ENCODE data around the gene UCKL1. TPM values are rescaled to one million over a fixed set of nuclear protein-coding genes. Genes with fewer than 3 reads are reported as not detected.
A peak's percentile ranks its signal among the peaks of the same experiment; 100 is the strongest.

The UCKL1 gene
- total RNA-seq, 1 donor from 2014 or later, result 31.5 TPM

- H3K9me3 ChIP-seq, result no peaks in the 10 kb centered on the region
- H3K4me1 ChIP-seq, result peaks cover 70% of the 10 kb centered on the region
- DNase-seq (peak; percentile 61), ATAC-seq (no peak)
- intact Hi-C loops (cut with DNase I), result no loop called here
- H3K36me3 ChIP-seq, result peaks cover 45% of the 10 kb centered on the region
- TF ChIP-seq CTCF (IDR thresholded peaks at IDR 0.05), result no peak
- no peaks in the 10 kb centered on the region for H3K27me3 ChIP-seq (ENCODE audit: low read depth)
- no peak overlapping the region for H3K4me3 ChIP-seq
- H3K27ac ChIP-seq, result peak overlapping the region; percentile 86
Measured at GRCh38 chr20:63947638-63948456, 8.4 kb downstream of the UCKL1 start.

- intact Hi-C loops (cut with DNase I), result no loop called here
Measured at GRCh38 chr20:63946986-63947637, 9.1 kb downstream of the UCKL1 start.

GRCh38 chr20:63945921-63946920 is 10.0 kb downstream of the UCKL1 start:
- H3K27ac ChIP-seq, result no peak overlapping the region
- DNase-seq, result no peak
- H3K4me1 ChIP-seq, result peaks cover 65% of the 10 kb centered on the region
- H3K4me3 ChIP-seq, result no peak overlapping the region
- peaks cover 44% of the 10 kb centered on the region for H3K36me3 ChIP-seq
- no peak for TF ChIP-seq CTCF (IDR thresholded peaks at IDR 0.05)
- no peak for ATAC-seq
- H3K9me3 ChIP-seq, result no peaks in the 10 kb centered on the region
- H3K27me3 ChIP-seq (ENCODE audit: low read depth), result no peaks in the 10 kb centered on the region
- intact Hi-C loops (cut with DNase I), result no loop called here

More at GRCh38 chr20:63946986-63947637, 9.1 kb downstream of the UCKL1 start:
- H3K27me3 ChIP-seq (ENCODE audit: low read depth), result no peaks in the 10 kb centered on the region
- H3K27ac ChIP-seq, result peak overlapping the region; percentile 86
- H3K4me1 ChIP-seq, result peaks cover 69% of the 10 kb centered on the region
- ATAC-seq, result no peak
- TF ChIP-seq CTCF (IDR thresholded peaks at IDR 0.05), result no peak
- no peak overlapping the region for H3K4me3 ChIP-seq
- no peaks in the 10 kb centered on the region for H3K9me3 ChIP-seq
- DNase-seq, result no peak
- peaks cover 44% of the 10 kb centered on the region for H3K36me3 ChIP-seq

GRCh38 chr20:63945031-63945658 is 11.1 kb downstream of the UCKL1 start:
- Histone ChIP-seq H3K27me3 (ENCODE audit: low read depth) (no peaks in the 10 kb centered on the region), H3K27ac (no peak overlapping the region), H3K9me3 (no peaks in the 10 kb centered on the region), H3K36me3 (peaks cover 55% of the 10 kb centered on the region), H3K4me1 (peaks cover 57% of the 10 kb centered on the region), H3K4me3 (no peak overlapping the region)
- no peak for DNase-seq
- no peak for TF ChIP-seq CTCF (IDR thresholded peaks at IDR 0.05)
- intact Hi-C loops (cut with DNase I), result no loop called here
- ATAC-seq, result no peak
